C1 segment of cervical spinal cord (tissue), 14 donors: Measurements from ENCODE around the gene BSN.
"Not testable (repeated sequence)": the region's sequence is repeated elsewhere in the genome, so short reads cannot be mapped to it uniquely, and the experiment has no call there.

Experiments
- DNase-seq, 14 donors: peaks; one replicate each; lab custom pipeline; 2025; lab: John Stamatoyannopoulos, UW

Gene BSN

GRCh38 chr3:49670940-49671290, 116.6 kb downstream of the BSN start:
- no peak for DNase-seq

- no peak for DNase-seq
These were observed 117.3 kb downstream of the BSN start for GRCh38 chr3:49671291-49672288.

- DNase-seq, result no peak
These were observed 118.9 kb downstream of the BSN start for GRCh38 chr3:49673121-49673714.

- no peak for DNase-seq
These were observed 119.6 kb downstream of the BSN start, which contains the start of gene APEH for GRCh38 chr3:49673715-49674496. APEH (plus strand) TSS chr3:49674351; CDS start chr3:49674402, 51 bp downstream.

GRCh38 chr3:49674497-49674983, 120.3 kb downstream of the BSN start:
- DNase-seq, result no peak

- no peak for DNase-seq
These were observed 121.6 kb downstream of the BSN start for GRCh38 chr3:49675912-49676311.

- DNase-seq, result no peak
These were observed 126.4 kb downstream of the BSN start for GRCh38 chr3:49680493-49681231.

GRCh38 chr3:49681232-49681522, 126.9 kb downstream of the BSN start:
- DNase-seq, result no peak

- no peak for DNase-seq
These were observed 127.3 kb downstream of the BSN start for GRCh38 chr3:49681543-49681942.

- DNase-seq, result no peak
These were observed 128.9 kb downstream of the BSN start for GRCh38 chr3:49683162-49683561.

GRCh38 chr3:49684453-49684852, 130.2 kb downstream of the BSN start:
- DNase-seq, result not testable (repeated sequence)

GRCh38 chr3:49685103-49685502, 130.8 kb downstream of the BSN start:
- DNase-seq, result not testable (repeated sequence)

GRCh38 chr3:49685846-49686245, 131.6 kb downstream of the BSN start:
- DNase-seq, result not testable (repeated sequence)

GRCh38 chr3:49686346-49686745, 132.1 kb downstream of the BSN start:
- not testable (repeated sequence) for DNase-seq

- not testable (repeated sequence) for DNase-seq
These were observed 132.6 kb downstream of the BSN start for GRCh38 chr3:49686769-49687423.

- DNase-seq, result not testable (repeated sequence)
These were observed 133.1 kb downstream of the BSN start for GRCh38 chr3:49687424-49687795.

GRCh38 chr3:49688338-49689045, 134.2 kb downstream of the BSN start:
- DNase-seq, result not testable (repeated sequence)

GRCh38 chr3:49689046-49689907, 135.0 kb downstream of the BSN start, which contains the start of the genes MST1 and RNF123:
MST1 (minus strand) TSS chr3:49689474; CDS start chr3:49688691, 783 bp downstream.
RNF123 (plus strand) TSS chr3:49689557; CDS start chr3:49691166, 1,609 bp downstream.
- no peak for DNase-seq
